ENCODE results near the gene C16orf74.

The C16orf74 gene

GRCh38 chr16:85755929-85756768 lies 5.3 kb upstream of the C16orf74 start:
- no peak overlapping the region for H3K27ac ChIP-seq
- TF ChIP-seq, protein P1, sequence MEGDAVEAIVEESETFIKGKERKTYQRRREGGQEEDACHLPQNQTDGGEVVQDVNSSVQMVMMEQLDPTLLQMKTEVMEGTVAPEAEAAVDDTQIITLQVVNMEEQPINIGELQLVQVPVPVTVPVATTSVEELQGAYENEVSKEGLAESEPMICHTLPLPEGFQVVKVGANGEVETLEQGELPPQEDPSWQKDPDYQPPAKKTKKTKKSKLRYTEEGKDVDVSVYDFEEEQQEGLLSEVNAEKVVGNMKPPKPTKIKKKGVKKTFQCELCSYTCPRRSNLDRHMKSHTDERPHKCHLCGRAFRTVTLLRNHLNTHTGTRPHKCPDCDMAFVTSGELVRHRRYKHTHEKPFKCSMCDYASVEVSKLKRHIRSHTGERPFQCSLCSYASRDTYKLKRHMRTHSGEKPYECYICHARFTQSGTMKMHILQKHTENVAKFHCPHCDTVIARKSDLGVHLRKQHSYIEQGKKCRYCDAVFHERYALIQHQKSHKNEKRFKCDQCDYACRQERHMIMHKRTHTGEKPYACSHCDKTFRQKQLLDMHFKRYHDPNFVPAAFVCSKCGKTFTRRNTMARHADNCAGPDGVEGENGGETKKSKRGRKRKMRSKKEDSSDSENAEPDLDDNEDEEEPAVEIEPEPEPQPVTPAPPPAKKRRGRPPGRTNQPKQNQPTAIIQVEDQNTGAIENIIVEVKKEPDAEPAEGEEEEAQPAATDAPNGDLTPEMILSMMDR (IDR thresholded peaks at IDR 0.05): no peak
- no peak for TF ChIP-seq ZFX (IDR thresholded peaks at IDR 0.05; ENCODE audit: borderline replicate concordance)

DNA sequence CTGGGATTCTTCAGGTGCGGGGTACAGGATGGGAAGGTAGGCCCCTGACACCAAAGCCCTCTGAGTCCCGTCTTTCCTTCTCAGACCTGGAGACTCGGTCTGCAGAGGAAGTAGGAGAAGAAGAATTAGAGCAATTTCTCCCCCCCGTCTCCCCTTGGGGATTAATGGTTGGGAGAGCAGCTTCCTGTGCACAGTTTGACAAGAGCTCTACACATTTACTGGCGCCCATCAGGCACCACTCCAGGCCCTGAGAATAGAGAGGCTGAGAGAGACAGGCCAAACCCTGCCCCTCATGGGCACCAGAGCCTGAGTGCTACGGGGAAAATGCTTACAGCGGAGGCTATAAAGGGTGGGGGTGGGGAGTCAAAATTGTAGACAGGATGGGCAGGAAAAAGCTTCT lies 3.5 kb upstream of the C16orf74 start:
- no peak overlapping the region for H3K27ac ChIP-seq
- TF ChIP-seq, protein P1 (IDR thresholded peaks at IDR 0.05): no peak
- no peak for TF ChIP-seq ZFX (IDR thresholded peaks at IDR 0.05; ENCODE audit: borderline replicate concordance)

GRCh38 chr16:85753976-85754375 lies 3.1 kb upstream of the C16orf74 start:
- no peak overlapping the region for H3K27ac ChIP-seq
- TF ChIP-seq, protein P1 (IDR thresholded peaks at IDR 0.05): no peak
- TF ChIP-seq ZFX (IDR thresholded peaks at IDR 0.05; ENCODE audit: borderline replicate concordance): no peak

- no peak for TF ChIP-seq ZFX (IDR thresholded peaks at IDR 0.05; ENCODE audit: borderline replicate concordance)
- TF ChIP-seq, protein P1 (IDR thresholded peaks at IDR 0.05): no peak
- no peak overlapping the region for H3K27ac ChIP-seq
Observed at GRCh38 chr16:85753559-85753958, 2.7 kb upstream of the C16orf74 start.

GRCh38 chr16:85752511-85753420 lies 1.9 kb upstream of the C16orf74 start:
- no peak overlapping the region for H3K27ac ChIP-seq

GRCh38 chr16:85751698-85752501 lies 1.0 kb upstream of the C16orf74 start:
- TF ChIP-seq, protein P1 (IDR thresholded peaks at IDR 0.05): no peak
- no peak for TF ChIP-seq ZFX (IDR thresholded peaks at IDR 0.05; ENCODE audit: borderline replicate concordance)
- no peak overlapping the region for H3K27ac ChIP-seq

More at GRCh38 chr16:85752511-85753420, 1.9 kb upstream of the C16orf74 start:
- TF ChIP-seq, protein P1 (IDR thresholded peaks at IDR 0.05): peak; percentile 80
- no peak for TF ChIP-seq ZFX (IDR thresholded peaks at IDR 0.05; ENCODE audit: borderline replicate concordance)

Measured in 22Rv1 (cell line).